HG03378 (cell line): Measurements from ENCODE around the gene APCDD1.

Source experiments
- ATAC-seq: cut with Tn5 transposase; IDR thresholded peaks from one replicate; pipeline ENCODE4 v1.9.1; 2021; ENCODE audit warnings: mild to moderate bottlenecking, moderate library complexity; ENCODE audit not compliant: unreplicated experiment

The APCDD1 gene

DNA sequence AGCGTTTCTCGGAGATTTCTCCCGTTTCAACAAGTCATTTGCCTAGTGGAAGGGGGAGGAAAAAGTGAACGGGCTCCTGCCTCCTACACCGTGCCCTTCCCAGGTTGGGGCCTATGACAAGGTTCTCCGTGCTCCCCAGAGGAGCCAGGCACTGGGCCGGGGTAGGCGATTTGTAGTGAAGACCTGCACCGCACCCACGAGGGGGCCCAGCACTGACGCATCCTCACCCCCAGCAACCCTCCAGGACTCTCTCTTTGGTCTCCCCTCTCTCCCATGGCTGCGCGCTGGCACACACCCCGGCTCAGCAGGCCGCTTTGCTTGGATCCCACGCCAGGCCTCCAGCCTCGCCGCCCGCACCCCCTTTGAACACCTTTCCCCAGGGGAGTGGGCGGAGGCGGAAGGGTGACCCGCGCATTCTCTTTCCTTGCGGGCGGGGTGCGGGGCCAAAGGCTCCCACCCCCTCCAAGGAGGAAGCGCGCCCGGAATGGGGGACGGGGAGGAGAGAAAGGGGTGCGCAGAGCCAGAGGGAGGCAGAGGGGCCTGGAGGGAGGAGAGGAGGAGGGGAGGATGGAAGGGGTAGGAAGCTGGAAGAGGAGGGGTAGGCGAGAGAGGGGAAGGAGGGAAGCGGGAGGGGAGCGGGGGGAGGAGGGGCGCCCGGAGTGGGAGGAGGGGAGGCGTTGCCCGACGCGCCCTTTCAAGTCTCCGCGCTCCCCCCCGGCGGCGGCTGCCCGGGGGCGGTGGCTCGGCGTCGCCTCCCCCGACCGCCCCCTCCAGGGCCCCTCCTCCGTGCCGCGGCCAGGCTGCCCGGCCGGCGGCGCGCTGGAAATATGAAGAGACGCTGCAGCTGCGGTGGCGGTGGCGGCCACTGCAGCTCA, at the start of gene APCDD1:
Gene APCDD1 (plus strand): TSS at position 830 of the 875 bp plus-strand sequence. CDS start 347 bp downstream, outside the sequence.
- no peak for ATAC-seq

DNA sequence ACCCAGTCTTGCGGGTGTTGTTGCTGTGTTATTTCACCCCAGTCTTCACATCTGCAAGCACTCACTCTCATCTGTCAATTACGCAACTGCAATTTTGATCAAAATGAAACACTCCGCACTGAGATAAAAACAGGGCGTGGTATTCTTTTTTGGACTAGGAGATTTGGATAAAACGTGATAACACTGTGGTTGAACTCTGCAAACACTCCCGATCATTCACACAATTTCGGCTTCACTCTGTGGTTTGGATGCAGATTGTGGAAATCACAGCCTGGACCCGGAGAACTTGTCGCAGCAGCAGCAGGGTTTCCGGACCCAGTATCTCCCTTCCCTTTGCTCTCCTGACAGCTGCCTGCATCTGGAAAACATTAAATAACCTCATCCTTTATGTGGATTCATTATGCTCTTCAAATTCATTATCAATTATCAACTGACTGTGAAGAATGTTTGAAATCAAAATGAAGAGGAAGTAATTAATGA, 49.4 kb upstream of the APCDD1 start:
- ATAC-seq = no peak

DNA sequence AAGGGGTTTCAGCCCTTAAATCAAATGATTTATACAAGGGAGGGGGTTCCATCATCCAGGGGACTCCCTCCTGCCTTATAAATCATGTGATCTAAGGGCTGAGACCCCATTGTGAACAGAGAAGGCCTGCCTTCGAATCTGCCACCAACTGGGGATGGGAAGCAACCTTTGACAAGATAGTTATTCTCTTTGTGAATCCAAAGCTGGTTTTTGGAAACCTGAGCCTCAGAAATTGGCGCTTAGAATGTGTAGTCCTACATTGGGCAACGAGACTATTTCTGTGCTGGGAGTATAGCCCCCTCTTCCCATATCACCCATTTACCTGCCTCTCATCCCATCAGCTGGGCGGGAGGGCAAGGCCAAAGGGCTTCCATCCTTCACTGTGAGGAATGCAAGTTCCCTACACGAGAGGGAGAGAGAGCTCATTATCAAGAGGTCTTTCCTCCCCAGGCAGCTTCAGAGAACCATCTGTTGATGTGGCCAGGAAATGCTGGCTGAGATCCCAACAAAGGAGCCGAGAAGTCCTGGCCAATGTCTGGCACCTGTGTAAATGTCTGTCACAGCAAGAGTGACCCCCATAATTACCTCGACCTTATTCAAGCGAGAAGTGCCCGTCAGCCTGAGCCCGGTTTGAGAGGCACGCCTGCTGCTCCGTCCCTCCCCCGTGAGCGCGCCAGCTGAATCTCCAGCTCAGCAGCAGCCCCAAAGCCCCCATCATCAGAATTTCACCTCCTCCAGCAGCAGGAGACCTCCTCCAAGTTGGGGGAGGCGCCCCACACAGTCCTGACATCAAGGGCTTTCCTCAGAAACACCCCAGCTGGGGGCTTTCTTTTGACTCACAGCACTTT, 48.4 kb upstream of the APCDD1 start:
- no peak for ATAC-seq

DNA sequence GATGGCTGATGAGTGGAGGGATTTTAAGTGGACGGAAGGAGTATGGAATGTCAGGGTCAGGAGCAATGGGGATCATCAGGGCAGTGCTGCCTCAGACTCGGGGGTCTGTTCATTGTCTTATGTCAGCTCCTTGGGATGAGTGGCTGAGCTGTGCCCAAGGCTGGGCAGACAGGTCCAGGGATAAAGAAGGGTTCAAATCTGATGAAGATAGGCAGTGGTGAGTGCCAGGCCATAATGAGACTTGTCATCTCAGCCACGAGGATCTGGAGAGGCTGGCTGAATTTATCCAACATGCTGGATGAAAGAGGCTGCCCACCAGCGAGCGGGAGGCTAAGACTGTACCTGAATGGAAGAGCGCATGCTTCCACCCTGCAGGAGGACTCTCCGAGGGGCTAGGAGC, 46.3 kb upstream of the APCDD1 start:
- no peak for ATAC-seq

DNA sequence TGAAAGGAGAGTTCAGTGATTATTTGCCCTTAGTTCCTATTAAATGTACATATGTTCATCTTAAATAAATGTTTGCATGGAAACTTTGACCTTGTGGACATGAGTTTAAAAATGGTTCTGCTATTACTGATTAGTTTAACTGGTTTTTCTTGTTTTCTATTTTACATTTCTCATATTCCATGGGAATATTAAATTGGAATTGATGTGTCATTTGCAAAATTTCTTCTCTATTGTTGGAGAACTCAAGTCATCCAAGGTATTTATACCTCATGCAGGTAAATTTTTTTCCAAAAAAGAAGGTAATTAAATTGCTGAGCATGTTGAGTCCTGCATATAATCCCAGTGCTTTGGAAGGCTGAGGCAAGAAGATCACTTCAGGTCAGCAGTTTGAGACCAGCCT, 45.4 kb upstream of the APCDD1 start:
- ATAC-seq = no peak

DNA sequence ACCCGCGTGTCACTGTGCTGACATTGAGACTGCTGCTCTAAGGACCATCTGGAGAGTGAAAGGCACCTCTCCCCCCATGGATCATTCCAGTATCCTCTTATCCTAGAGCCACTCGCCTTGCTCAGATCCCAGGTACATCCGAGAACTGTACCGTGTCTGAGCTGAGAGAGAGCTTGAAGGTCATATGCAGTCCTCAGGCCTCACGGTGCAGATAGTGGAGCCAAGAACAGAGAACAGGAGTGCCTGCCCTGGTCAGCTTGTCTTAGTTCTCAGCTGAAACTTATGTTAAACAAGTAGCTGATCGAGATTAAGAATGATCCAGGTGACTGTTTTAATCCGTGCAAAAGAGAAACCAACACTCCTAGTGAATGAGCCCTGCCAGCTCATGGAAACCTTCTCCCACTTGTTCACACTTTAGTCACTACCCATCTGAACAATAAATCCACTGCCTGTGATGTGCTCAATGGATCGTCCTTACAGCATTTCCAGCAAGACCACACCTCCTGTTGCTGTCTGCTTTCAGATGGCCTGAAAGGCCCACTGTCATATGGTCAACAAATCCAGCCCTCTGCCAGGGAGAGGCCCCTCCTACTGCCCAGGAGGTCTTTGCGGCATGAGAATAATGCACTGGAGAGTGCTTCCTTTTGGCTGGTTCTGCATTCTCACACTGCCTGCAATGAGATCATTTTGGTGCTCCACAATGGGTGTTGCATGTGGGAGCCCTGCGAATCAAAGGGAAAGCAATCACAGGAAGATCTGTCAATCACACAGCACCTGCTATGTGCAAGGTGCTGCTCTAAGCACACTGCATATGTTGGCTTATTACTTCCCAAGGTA, 43.7 kb upstream of the APCDD1 start:
- no peak for ATAC-seq

DNA sequence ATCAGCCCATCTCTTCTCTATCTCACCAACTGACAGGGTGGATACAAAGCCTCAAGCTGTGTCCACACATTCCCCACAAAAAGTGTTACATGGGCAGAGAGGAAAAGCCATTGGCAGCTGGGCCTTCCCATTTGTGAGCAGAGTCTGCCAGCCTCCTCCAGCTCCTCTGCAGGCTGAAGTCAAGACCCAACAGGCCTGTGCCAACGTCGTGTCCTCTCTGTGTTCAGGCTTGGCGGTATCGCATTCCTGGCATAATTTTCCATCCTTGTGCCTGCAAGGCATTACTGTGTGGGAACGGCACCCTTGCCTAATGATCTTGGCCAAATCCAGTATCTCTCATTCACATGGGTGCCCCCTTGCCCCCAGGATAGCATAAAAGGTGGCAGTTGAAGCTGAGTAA, 41.5 kb upstream of the APCDD1 start:
- no peak for ATAC-seq

DNA sequence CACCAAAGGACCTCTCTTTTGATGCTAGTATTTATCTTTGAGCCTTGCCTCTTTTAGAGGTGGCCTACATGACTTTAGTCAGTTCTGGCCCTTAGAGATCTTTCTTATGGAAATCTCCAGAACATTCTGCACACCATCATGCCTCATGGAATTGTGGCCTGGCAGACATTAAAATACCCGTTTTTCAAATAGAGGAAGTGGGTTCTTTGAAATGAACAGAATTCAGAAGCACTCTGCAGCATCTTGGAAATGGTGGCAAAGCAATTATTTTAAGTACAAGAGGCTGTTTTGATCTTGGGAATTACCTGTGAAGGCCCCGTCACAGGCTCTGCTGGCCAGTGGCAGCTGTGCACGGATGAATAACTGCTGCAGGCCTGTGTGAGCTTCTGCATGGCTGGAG, 40.7 kb upstream of the APCDD1 start:
- ATAC-seq = no peak

DNA sequence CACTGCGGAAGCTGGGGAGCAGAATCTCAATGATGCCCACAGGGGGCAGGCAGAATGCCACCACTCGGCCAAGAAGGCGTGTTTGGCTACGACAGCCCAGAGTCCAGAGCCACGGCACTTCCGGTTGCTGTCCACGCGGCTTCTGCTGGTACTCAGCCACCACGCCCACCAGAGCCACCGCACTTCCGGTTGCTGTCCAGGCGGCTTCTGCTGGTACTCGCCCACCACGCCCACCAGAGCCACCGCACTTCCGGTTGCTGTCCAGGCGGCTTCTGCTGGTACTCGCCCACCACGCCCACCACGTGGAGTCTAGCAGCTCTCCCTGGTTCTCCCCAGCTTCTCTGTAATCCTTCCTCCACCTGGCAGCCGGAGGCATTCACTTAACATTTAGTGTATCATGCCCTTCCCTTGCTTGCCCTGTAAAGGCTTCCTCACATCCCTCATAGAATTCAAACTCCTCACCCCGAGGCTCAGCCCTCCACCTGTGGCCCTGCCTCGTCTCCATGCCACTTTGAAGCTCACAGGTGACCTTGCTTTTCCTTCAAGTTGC, 40.1 kb upstream of the APCDD1 start:
- no peak for ATAC-seq

DNA sequence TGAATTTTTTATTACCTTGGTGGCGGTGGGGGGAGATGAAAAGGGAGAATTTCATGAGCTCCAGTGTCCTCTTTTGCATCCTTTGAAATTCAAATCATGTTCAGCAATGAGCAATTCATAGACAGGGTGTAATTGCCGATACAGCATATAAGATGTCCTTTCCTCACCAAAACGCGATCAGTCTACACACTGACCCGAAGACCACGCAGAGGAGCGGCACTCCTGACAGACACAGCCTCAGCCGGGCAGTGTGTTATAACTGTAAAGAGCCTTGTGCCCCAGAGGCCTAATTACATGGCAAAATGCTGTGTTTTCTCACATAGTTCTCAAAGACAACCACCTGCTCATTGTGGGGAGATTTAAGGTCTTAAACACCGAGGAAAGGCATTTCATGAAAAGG, 38.4 kb upstream of the APCDD1 start:
- ATAC-seq = no peak

DNA sequence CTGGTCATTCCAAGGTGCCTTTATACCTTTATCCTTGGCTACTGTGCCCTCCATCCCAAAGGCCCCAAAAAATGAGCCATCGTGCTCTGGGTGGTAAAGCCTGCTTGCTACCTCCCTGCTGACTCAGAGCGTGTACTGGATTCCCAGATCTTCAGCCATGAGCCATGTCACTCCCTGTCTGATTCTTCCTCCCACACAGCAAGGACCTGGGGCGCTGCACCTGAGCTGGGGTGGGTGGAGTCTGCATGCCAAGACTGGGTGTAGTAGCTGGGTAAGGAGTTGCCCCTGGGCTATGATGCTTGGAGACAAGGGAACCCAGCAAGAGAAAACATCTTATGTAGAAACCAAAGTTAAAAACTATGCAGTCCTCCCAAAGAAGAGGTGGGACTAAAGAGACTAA, 37.2 kb upstream of the APCDD1 start:
- no peak for ATAC-seq

DNA sequence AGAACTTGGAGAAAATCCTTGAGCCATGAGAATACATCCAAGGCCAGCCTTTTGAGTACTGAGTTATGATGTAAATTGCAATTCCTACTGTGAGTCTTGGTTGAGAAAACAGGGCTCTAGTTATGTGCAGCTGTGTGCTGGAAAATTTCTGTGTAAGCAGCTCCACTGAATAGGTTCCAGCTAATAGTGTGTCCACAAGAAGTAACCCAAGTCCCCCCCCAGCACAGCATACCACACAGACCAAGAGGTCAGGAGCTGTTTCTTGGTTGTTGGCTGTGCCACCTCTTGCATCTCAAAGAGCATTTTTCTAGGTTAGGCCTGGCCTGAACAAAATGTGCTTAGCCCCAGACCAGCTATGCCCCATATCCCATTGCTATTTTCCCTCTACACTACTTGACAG, 36.8 kb upstream of the APCDD1 start:
- no peak for ATAC-seq

DNA sequence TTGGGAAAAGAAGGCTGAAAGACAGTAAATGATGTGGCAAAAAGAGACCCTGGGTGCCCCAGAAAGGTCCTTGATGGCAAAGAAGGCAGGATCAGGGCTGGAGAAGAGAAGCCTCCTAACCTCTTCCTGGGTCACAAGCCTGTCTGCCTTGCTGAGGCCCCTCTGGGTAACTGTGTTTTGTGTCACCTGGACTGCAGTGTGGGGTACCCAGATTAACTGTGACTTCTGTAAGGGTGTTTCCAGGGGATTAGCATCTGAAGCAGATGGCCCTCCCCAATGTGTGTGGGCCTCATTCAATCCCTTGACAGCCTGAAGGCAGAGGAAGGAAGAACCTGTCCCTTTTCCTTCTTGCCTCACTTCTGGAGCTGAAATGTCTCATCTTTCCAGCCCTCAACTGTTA, 35.6 kb upstream of the APCDD1 start:
- ATAC-seq = no peak

DNA sequence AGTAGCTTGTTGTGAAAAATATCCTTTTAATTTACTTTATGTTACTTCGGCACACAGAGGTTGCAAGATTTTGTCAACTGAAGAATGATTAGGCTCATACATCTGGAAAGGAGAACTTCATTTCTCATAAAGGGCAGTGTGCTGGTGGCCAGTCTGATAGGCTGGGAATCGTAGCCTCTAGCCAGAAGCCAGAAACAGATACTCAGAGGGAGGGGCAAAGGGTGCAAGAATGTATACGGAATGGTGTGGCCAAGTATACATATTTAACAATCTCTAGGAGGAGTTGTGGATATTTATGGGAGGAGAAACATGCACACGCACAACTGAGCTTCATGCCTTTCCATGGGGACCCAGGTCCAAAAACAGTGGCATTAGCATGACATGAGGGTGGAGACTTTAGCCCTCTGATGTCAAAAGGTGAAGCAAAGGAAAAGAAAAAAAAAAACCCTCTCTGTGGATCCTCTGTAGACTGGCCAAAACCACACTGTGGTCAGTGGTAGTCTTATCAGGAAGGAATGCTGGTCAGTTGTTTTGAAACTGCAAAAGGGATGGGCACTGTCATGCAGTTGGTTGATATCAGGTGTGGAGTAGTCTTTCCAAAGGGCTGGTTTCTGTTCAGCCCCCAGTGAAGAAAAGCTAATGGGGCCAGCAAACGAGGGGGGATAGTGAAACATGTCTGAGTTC, 34.9 kb upstream of the APCDD1 start:
- ATAC-seq = no peak

DNA sequence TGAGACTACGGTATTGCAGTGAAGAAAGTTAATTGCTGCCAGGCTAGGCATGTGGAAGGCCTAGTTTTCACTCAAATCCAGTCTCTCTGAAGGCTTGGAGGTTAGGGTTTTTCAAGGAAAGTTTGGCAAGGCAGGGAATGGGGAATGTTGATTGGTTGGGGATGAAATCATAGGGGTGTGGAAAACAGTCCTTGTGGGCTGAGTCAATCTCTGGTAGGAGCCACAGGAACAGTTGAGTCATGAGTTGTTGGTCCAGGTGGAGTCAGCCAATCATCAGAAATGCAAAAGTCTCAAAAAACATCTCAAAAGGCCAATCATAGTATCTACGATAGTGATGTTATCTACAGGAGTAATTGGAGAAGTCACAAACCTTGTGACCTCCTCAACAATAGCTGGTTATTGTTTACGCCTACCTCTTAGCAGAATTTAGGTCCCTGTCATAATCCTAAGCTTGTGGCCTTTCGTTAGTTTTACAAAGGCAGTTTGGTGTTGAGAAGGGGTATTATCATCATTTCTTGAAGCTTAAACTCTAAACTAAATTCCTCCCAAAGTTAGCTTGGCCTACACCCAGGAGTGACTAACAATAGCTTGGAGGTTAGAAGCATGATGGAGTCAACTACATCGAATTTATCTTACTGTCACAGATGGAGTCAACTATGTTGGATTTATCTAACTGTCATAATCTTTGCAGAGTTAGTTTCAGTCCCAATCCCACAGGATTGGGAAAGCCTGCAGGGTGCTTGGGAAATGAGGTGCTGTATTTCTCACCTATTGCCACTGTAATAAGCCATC, 33.7 kb upstream of the APCDD1 start:
- ATAC-seq = no peak

DNA sequence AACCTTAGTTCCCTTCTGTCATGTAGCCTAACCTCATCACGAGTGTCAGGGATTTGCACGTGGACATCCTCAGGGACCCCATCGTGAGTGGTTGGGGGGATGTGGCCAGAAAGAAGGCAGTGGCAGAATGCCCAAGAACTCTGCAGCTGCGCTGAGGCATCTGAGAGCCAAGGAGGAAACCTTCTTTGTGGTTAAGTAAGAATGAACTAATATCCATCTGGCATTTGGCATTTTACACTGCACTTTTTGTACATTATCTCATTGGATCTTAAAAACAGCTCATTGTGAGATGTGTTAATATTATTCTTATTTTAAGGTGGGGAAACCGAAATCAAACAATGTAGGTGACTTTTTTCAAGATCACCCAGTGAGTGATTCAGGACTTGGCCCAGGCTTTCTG, 32.6 kb upstream of the APCDD1 start:
- no peak for ATAC-seq

DNA sequence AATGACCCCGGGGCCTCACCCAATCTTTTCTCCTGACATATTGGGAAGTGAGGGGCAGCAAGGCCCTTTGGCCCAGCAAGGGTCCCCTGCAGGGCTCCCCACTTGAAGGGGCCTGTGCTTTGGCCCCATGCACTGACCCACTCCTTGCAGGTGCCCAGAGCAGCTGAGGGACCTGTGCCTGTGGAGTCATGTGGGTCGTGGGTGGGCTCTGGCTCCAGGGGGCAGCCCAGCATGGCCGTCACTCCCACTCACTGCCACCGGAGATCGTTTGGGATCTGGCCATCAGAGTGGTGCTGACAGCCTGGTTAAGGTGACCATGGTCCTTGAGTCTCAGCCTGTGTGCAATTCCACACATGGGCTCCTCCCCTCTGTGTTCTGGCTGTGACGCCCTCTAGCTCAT, 31.7 kb upstream of the APCDD1 start:
- ATAC-seq = no peak

DNA sequence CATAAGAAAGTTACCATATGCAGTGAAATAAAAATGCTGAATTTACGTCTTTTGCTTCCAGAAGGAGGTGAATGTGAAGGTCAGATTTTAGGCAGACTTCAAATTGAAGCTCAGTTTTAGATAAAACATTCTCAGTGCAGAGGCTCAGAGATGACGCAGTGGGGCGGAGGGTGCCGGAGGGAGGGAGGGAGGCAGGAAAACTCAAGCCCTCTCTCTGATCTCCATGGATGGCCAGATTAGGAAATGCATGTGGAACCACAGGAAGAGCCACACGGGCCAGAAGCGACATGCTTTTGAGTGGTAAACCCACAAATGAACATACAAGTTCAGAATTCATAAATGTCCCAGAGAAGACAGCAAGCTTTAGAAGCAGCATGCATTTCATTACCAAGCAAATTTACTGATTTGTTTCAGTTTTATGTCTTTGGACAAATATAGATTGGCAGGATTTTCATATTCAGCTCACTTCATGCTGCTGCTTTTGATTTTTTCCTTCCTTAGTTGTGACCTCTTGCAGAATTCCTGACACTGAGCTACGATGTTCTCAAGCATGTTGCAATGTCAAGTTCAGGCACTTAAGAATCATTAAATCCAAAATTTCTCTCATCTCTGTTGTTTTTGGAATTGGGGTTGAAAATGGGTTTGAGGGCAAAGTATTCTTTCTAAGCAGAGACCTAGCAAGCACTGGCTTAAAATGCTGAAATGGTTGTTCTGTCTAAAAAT, 29.7 kb upstream of the APCDD1 start:
- ATAC-seq = no peak

DNA sequence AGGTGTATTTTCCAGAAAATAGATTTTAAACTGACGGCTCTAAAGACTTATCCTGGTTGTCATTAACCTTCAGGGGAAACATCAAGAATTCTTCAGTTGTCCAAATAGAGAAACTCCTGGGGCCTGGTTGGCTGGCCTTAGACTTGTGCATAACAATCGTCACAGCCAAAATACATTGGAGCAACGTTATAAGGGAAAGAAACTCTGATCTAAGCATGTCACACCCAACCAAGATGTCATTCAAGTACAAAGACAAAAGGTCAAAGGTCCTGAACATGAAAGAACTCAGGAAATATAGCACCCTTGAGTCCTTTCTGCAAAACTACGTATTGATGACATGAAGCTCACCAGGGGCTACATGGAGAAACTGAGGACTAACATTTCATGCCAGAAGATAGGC, 23.8 kb upstream of the APCDD1 start:
- no peak for ATAC-seq
